Measurements from ENCODE around the gene ADIRF.
"Not testable (repeated sequence)": the region's sequence is repeated elsewhere in the genome, so short reads cannot be mapped to it uniquely, and the experiment has no call there.

ADIRF gene

DNA sequence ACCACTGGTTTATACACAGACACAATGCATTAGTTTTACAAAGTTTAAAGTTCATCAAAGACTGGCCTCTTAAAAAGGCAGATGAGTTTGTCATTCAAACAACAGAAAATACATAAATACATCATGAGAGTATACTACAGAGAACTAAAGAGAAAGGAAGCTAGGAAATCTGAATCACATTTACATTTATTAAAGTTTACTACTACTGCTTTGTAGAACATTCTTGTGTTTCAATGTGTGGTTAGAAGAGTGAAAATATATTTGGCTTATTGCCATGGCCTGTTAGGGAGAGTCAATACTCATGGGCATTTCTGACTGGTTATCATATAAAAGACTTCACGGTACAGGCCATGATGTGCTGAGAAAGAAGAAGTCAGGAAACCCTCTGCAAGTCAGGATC, 38.8 kb downstream of the ADIRF start:
- not testable (repeated sequence) for H3K4me3 Mint-ChIP-seq; H3K27me3 Mint-ChIP-seq; H3K4me1 Mint-ChIP-seq (ENCODE audit: low read depth); H3K36me3 Mint-ChIP-seq (ENCODE audit: low read depth); H3K9me3 Mint-ChIP-seq; H3K27ac Mint-ChIP-seq; DNase-seq

DNA sequence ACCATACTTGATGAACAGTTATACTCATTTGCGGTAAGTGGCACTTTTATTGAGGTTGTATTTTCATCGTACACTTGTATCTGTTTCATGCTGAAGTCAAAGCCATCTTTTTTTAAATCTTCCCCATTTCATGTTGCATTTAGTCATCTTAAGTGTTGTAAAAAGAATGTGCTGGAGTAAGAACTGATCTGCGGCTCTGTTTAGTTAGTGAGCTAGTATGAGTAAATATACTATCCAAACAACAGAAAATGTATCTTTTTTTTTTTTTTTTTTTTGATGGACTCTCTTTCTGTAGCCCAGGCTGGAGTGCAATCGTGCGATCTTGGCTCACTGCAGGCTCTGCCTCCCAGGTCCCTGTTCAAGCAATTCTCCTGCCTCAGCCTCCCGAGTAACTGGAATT, 39.4 kb downstream of the ADIRF start:
- H3K9me3 Mint-ChIP-seq; H3K36me3 Mint-ChIP-seq (ENCODE audit: low read depth); H3K27ac Mint-ChIP-seq; DNase-seq; H3K4me1 Mint-ChIP-seq (ENCODE audit: low read depth); H3K4me3 Mint-ChIP-seq; H3K27me3 Mint-ChIP-seq: not testable (repeated sequence)

DNA sequence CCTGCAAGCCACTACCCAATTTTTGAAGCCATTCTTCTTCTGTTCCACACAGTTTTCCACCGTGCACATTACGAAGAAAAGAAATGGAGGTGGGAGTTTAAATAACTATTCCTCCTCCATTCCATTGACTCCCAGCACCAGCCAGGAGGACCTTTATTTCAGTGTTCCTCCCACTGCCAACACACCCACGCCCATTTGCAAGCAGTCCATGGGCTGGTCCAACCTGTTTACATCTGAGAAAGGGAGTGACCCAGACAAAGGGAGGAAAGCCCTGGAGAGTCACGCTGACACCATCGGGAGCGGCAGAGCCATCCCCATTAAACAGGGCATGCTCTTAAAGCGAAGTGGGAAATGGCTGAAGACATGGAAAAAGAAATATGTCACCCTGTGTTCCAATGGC, 40.0 kb downstream of the ADIRF start:
- not testable (repeated sequence) for H3K27ac Mint-ChIP-seq; DNase-seq; H3K9me3 Mint-ChIP-seq; H3K4me1 Mint-ChIP-seq (ENCODE audit: low read depth); H3K27me3 Mint-ChIP-seq; H3K36me3 Mint-ChIP-seq (ENCODE audit: low read depth); H3K4me3 Mint-ChIP-seq

DNA sequence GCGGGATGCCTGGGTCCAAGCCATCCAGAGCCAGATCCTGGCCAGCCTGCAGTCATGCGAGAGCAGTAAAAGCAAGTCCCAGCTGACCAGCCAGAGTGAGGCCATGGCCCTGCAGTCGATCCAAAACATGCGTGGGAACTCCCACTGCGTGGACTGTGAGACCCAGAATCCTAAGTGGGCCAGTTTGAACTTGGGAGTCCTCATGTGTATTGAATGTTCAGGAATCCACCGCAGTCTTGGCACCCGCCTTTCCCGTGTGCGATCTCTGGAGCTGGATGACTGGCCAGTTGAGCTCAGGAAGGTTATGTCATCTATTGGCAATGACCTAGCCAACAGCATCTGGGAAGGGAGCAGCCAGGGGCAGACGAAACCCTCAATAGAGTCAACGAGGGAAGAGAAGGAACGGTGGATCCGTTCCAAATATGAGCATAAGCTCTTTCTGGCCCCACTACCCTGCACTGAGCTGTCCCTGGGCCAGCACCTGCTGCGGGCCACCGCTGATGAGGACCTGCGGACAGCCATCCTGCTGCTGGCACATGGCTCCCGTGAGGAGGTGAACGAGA, 40.9 kb downstream of the ADIRF start:
- H3K27me3 Mint-ChIP-seq; H3K36me3 Mint-ChIP-seq (ENCODE audit: low read depth); H3K4me3 Mint-ChIP-seq; H3K9me3 Mint-ChIP-seq; H3K4me1 Mint-ChIP-seq (ENCODE audit: low read depth); DNase-seq; H3K27ac Mint-ChIP-seq: not testable (repeated sequence)

DNA sequence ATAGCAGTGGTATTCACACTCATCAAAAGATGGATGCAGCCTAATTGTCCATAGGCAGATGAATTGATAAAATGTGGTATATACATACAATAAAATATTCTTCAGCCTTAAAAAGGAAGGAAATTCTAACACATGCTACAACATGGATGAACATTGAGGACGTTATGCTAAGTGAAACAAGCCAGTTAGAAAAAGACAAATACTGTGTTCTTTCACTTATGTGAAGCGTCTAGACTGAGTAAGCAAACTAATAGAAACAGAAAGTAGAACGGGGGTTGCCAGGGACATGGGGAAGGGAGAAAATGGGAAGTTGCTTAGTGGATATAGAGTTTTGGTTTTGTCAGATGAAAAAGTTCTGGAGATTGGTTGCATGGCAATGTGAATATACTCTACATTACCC, 45.2 kb downstream of the ADIRF start:
- not testable (repeated sequence) for DNase-seq; H3K27me3 Mint-ChIP-seq; H3K36me3 Mint-ChIP-seq (ENCODE audit: low read depth); H3K4me1 Mint-ChIP-seq (ENCODE audit: low read depth); H3K27ac Mint-ChIP-seq; H3K9me3 Mint-ChIP-seq; H3K4me3 Mint-ChIP-seq

DNA sequence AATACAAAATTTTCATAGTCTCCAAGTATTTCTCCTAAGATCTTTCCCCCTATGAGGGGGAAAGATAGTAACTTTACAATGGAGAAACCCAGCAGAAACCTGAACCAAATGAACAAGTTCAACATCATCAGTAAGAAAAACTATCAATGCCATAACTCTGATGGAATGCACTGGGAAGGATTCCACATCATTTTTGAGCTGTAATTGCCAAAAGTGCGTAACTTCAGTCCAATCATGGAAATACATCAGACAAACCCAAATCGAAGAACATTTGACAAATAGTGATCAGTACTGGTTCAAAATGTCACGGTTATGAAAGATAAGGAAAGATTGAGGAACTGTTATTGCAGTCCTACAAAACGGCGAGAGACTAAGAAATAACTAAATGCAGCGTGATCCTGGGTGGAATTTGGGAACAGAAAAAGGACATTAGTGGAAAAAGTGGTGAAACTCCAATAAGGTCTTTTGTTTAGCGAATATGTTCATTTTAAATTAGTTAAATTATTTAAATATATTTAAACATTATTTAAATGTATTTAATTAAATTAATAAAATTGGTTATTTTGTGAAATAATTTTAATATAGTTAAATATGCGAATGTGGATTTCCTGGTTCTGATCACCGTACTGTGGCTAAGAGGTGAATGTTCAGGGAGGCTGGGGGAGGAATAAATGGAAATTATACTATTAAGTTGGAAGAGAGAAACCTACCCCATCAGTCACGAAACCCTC, 46.9 kb downstream of the ADIRF start:
- H3K27me3 Mint-ChIP-seq, H3K27ac Mint-ChIP-seq, H3K9me3 Mint-ChIP-seq: not testable (repeated sequence)

DNA sequence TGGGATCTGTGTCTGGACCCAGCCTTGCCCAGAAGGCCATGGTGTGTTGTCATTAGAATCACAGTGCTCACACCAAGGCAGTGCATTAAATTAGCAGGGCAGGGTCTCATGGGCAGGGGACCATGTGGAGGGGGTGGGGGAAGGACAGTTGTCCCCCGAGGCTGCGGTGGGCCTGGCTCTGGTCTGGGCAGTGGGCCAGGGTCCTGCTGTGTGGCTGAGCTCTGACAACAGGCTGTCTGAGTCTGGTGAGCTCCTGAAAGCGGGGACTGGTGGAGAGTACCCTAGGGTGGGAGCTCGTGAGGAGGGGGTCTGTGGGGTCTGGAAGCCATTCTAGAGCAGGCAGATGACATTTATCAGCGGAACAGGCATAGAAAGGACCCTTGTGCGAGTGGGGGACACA, 49.8 kb downstream of the ADIRF start:
- H3K4me3 Mint-ChIP-seq; DNase-seq; H3K27me3 Mint-ChIP-seq; H3K27ac Mint-ChIP-seq; H3K9me3 Mint-ChIP-seq; H3K4me1 Mint-ChIP-seq (ENCODE audit: low read depth); H3K36me3 Mint-ChIP-seq (ENCODE audit: low read depth): not testable (repeated sequence)

More for the DNA sequence above, 46.9 kb downstream of the ADIRF start:
- not testable (repeated sequence) for H3K4me1 Mint-ChIP-seq (ENCODE audit: low read depth); DNase-seq; H3K4me3 Mint-ChIP-seq; H3K36me3 Mint-ChIP-seq (ENCODE audit: low read depth)

DNA sequence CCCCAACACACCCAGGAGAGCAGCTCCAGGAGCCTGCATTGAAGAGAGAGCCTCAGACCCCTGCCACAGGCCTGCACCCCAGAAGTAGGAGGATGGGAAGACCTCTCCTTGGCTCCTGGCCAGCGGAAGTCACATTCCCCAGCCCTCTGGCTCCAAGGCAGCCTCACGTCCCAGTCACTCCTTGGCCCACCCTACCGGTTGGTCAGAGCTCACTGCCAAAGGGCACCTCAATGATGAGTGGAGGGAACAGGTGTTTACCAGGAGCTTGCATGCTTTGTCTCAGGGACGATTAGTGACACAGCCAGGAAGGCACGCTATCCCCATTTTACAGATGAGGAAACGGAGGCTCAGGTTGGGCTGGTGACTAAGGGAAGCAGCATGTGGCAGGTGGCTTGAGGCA, 50.8 kb downstream of the ADIRF start:
- H3K36me3 Mint-ChIP-seq (ENCODE audit: low read depth); H3K4me3 Mint-ChIP-seq; H3K27ac Mint-ChIP-seq; H3K4me1 Mint-ChIP-seq (ENCODE audit: low read depth); H3K27me3 Mint-ChIP-seq; DNase-seq; H3K9me3 Mint-ChIP-seq: not testable (repeated sequence)

DNA sequence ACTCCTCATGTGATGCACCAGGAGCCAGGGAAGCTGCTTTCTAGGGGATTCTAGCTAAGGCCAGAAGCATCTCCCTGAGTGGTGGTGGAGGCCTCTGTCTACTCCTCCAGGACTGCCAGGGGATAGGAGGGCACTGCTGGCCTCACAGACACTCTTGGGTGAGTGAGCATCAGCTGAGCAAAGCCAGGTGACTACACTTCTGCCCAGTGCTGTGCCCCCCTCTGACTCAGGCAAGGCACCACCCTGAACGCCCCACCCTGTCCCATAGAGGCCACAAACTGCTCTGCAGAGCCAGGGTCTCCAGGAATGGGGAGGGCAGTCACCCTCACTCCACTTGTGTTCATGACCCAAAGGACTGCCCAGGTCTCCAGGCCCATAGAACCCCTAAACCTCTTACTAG, 51.2 kb downstream of the ADIRF start:
- H3K4me1 Mint-ChIP-seq (ENCODE audit: low read depth); DNase-seq; H3K27ac Mint-ChIP-seq; H3K36me3 Mint-ChIP-seq (ENCODE audit: low read depth); H3K9me3 Mint-ChIP-seq; H3K4me3 Mint-ChIP-seq; H3K27me3 Mint-ChIP-seq: not testable (repeated sequence)

DNA sequence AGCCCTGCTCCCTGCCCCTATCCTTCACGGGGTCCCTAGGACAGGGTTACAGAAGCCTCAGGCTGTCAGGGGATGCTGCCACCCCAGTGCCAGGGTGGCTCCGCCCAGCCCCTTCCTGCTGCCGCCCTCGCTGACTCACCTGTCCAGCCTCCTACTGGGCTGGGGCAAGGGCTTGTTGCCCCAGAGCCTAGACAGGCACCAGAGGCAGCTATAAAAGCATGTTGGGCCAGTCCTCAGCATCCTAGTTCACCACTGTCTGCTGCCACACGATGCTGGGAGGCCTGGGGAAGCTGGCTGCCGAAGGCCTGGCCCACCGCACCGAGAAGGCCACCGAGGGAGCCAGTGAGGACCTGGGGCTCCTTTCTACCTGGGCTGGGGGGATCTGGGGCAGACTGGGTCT, 51.8 kb downstream of the ADIRF start, which contains the start of gene FAM25A:
Gene FAM25A (plus strand): TSS at position 239 of the 400 bp plus-strand sequence. CDS start 31 bp downstream, at position 270.
- not testable (repeated sequence) for DNase-seq; H3K4me1 Mint-ChIP-seq (ENCODE audit: low read depth); H3K36me3 Mint-ChIP-seq (ENCODE audit: low read depth); H3K27ac Mint-ChIP-seq; H3K4me3 Mint-ChIP-seq; H3K9me3 Mint-ChIP-seq; H3K27me3 Mint-ChIP-seq

Data from activated T-cell treated with anti-CD3 and anti-CD28 coated beads, Interleukin-2, amount 50 U/mL, for 24 hours (primary cell).